HepG2 (cell line): ENCODE data around the gene GAPT. TPM values are rescaled to one million over a fixed set of nuclear protein-coding genes. Genes with fewer than 3 reads are reported as not detected.
A peak's percentile ranks its signal among the peaks of the same experiment; 100 is the strongest.

Experiments
- ASH2L ChIP-seq: fragments of 300-600, 200-600 bp; sonication (generic); IDR thresholded peaks from 2 replicates; pipeline ENCODE4 v1.7.0; 2017; ENCODE audit warnings: low read depth, mild to moderate bottlenecking, moderate library complexity, mixed read lengths, low read length; ENCODE audit not compliant: insufficient read length
- EHMT2 ChIP-seq: fragments of 200-600 bp; sonication (generic); IDR thresholded peaks from 2 replicates; pipeline ENCODE4 v1.7.0; 2017; ENCODE audit warnings: antibody characterized with exemption, low read depth, low read length, borderline replicate concordance
- GABPB1 ChIP-seq: IDR thresholded peaks from 2 replicates; pipeline ENCODE4 v1.6.1; 2016; ENCODE audit warnings: mild to moderate bottlenecking, missing genetic modification reagents, moderate library complexity, missing compliant biosample characterization
- HMG20B ChIP-seq: conservative IDR thresholded peaks from 2 replicates; pipeline ENCODE4 v1.6.1; 2016; ENCODE audit warnings: missing genetic modification reagents, missing compliant biosample characterization
- KDM6A ChIP-seq: IDR thresholded peaks from 2 replicates; pipeline ENCODE4 v1.6.1; 2016; ENCODE audit warnings: low read depth
- NCOR1 ChIP-seq: fragments of 200-600 bp; sonication (generic); IDR thresholded peaks from 2 replicates; pipeline ENCODE4 v1.7.0; 2017; ENCODE audit warnings: antibody characterized with exemption, low read length, borderline replicate concordance
- POGZ ChIP-seq: sonication (generic); formaldehyde crosslinking; IDR thresholded peaks from 2 replicates; pipeline ENCODE4 v1.4.0; 2020; ENCODE audit warnings: mild to moderate bottlenecking, missing genetic modification reagents
- POLR2A ChIP-seq, 2 experiments: IDR thresholded peaks; 2 replicates each; pipeline ENCODE4 v1.6.1; 2011; ENCODE audit warnings: low read depth in 2 of 2, low read length in 2 of 2, mild to moderate bottlenecking in 1 of 2, moderate library complexity in 1 of 2; ENCODE audit not compliant: insufficient read depth in 1 of 2
- SOX13 ChIP-seq, 3 experiments: fragments of 450-650 bp in 1 of 3; sonication (generic) in 1 of 3; formaldehyde crosslinking in 1 of 3; IDR thresholded peaks in 2 of 3; conservative IDR thresholded peaks in 1 of 3; 2 replicates each; pipeline versions ENCODE4 v1.5.0 to v1.6.1; 2016 to 2020; ENCODE audit warnings: antibody characterized with exemption in 1 of 3, mild to moderate bottlenecking in 1 of 3, missing compliant biosample characterization in 1 of 3, missing genetic modification reagents in 1 of 3, moderate library complexity in 1 of 3
- SP5 ChIP-seq: IDR thresholded peaks from 2 replicates; pipeline ENCODE4 v1.6.1; 2016; ENCODE audit warnings: low read depth, borderline replicate concordance
- TP53 ChIP-seq: sonication (generic); formaldehyde crosslinking; conservative IDR thresholded peaks from 2 replicates; pipeline ENCODE4 v1.4.0; 2020; ENCODE audit warnings: missing genetic modification reagents
- ZMYM4 ChIP-seq: sonication (generic); formaldehyde crosslinking; IDR thresholded peaks from 2 replicates; pipeline ENCODE4 v1.8.1; 2023; ENCODE audit warnings: mild to moderate bottlenecking, missing genetic modification reagents
- ZNF383 ChIP-seq: sonication (generic); formaldehyde crosslinking; IDR thresholded peaks from 2 replicates; pipeline ENCODE4 v1.4.0; 2020; ENCODE audit warnings: missing genetic modification reagents, mild to moderate bottlenecking, borderline replicate concordance
- ZNF703 ChIP-seq: sonication (generic); formaldehyde crosslinking; IDR thresholded peaks from 2 replicates; pipeline ENCODE4 v1.5.1; 2020; ENCODE audit warnings: missing genetic modification reagents, mild to moderate bottlenecking, moderate library complexity, borderline replicate concordance
- ZNF790 ChIP-seq: sonication (generic); formaldehyde crosslinking; IDR thresholded peaks from 2 replicates; pipeline ENCODE4 v1.8.0; 2022; ENCODE audit warnings: missing genetic modification reagents, mild to moderate bottlenecking, borderline replicate concordance
- polyA plus RNA-seq, 8 experiments: library from polyadenylated mRNA; depleted of rRNA in 3 of 8; stranded (reverse) in 7 of 8; unstranded in 1 of 8; fragments of >200 nt; fragmentation: Illumina TruSeq in 4 of 8; extraction: Trizol in 4 of 8; gene quantifications; 2 replicates each; pipeline versions ENCODE4 v1.2.1 to v1.2.3, GENCODE V29; 2011 to 2016; ENCODE audit warnings: low read depth in 4 of 8, missing spikeins in 1 of 8, mixed read lengths in 1 of 8; ENCODE audit not compliant: insufficient read depth in 1 of 8
- total RNA-seq, 5 experiments: library from RNA; depleted of rRNA; stranded (reverse); fragments of >200 nt; fragmentation: Illumina TruSeq; extraction: Trizol; gene quantifications; 2 replicates each; pipeline ENCODE4 v1.2.3, GENCODE V29; 2016; ENCODE audit warnings: low read depth in 1 of 5
- TF ChIP-seq, protein P1 (sequence below): sonication (generic); formaldehyde crosslinking; IDR thresholded peaks from 2 replicates; pipeline ENCODE4 v1.4.0; 2020; ENCODE audit warnings: missing genetic modification reagents
- TF ChIP-seq, protein P2 (sequence below): sonication (generic); formaldehyde crosslinking; IDR thresholded peaks from 2 replicates; pipeline ENCODE4 v1.5.0; 2020; ENCODE audit warnings: missing genetic modification reagents
- TF ChIP-seq, protein P3 (sequence below), 2 experiments: sonication (generic) in 1 of 2; formaldehyde crosslinking in 1 of 2; IDR thresholded peaks; 2 replicates each; pipeline versions ENCODE4 v1.4.0 to v1.6.1; 2016 to 2020; ENCODE audit warnings: borderline replicate concordance in 1 of 2, low read depth in 1 of 2, mild to moderate bottlenecking in 1 of 2, missing genetic modification reagents in 1 of 2
- TF ChIP-seq, protein P4 (sequence below): sonication (generic); formaldehyde crosslinking; conservative IDR thresholded peaks from 2 replicates; pipeline ENCODE4 v1.4.0; 2020; ENCODE audit warnings: mild to moderate bottlenecking, missing genetic modification reagents, moderate library complexity

GAPT gene
- total and polyA plus RNA-seq, 2 of the 13 experiments (the other 11 are each of a cell fraction or from before 2014, with no cell fraction given): not detected

DNA sequence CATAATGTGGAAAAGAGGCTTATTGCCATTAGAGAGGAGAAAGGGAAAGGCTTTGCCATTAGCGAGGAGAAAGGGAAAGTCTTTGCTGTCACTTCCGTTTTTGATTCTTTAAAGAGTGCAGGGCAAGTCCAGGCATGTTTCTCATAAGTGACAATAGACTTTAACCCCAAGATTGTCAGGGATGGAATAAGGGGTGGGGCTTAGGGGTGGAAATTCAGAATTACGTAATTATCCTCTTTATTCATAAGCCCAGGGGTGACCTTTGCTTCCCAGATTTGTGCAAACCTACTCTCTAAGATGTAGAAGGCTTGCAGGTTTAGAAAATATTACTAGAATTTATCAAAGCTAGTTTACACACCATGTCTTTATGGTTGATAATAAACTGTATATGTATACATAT lies 29.1 kb upstream of the GAPT start (continued):
- TF ChIP-seq HMG20B (CRISPR knock-in tag) (0 out of 2 replicates have a peak, but pooled peaks have one; percentile 49), POGZ (CRISPR knock-in tag) (peak; percentile 57), GABPB1 (peak; percentile 55; the same call in 1 of the 2 replicates), ASH2L (peak; percentile 71), ZMYM4 (CRISPR knock-in tag) (peak; percentile 70), ZNF383 (no peak), KDM6A (0 out of 2 replicates have a peak, but pooled peaks have one; percentile 20), TP53 (CRISPR knock-in tag) (peak; percentile 100), ZNF790 (CRISPR knock-in tag) (no peak), ZNF703 (no peak), SP5 (0 out of 2 replicates have a peak, but pooled peaks have one; percentile 30), SOX13 (IDR thresholded peaks at IDR 0.05) (no peak), SOX13 (CRISPR knock-in tag; conservative IDR thresholded peaks at IDR 0.05 in 1 of 2, IDR thresholded peaks at IDR 0.05 in 1 of 2) (peak in 1 of 2 experiments; percentile 58; a peak in 1 of 4 replicates), NCOR1 (peak; percentile 77), POLR2A (IDR thresholded peaks at IDR 0.05; ENCODE audit: insufficient read depth in 1 of 2, low read depth in 2 of 2, low read length in 2 of 2) (peak in 1 of 2 experiments; percentile 42; a peak in 1 of 4 replicates), EHMT2 (peak; percentile 30; the same call in 1 of the 2 replicates)
- TF ChIP-seq, protein P1, sequence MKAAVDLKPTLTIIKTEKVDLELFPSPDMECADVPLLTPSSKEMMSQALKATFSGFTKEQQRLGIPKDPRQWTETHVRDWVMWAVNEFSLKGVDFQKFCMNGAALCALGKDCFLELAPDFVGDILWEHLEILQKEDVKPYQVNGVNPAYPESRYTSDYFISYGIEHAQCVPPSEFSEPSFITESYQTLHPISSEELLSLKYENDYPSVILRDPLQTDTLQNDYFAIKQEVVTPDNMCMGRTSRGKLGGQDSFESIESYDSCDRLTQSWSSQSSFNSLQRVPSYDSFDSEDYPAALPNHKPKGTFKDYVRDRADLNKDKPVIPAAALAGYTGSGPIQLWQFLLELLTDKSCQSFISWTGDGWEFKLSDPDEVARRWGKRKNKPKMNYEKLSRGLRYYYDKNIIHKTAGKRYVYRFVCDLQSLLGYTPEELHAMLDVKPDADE (CRISPR knock-in tag): no peak
- TF ChIP-seq, protein P2, sequence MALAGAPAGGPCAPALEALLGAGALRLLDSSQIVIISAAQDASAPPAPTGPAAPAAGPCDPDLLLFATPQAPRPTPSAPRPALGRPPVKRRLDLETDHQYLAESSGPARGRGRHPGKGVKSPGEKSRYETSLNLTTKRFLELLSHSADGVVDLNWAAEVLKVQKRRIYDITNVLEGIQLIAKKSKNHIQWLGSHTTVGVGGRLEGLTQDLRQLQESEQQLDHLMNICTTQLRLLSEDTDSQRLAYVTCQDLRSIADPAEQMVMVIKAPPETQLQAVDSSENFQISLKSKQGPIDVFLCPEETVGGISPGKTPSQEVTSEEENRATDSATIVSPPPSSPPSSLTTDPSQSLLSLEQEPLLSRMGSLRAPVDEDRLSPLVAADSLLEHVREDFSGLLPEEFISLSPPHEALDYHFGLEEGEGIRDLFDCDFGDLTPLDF (CRISPR knock-in tag): no peak
- TF ChIP-seq, protein P3, sequence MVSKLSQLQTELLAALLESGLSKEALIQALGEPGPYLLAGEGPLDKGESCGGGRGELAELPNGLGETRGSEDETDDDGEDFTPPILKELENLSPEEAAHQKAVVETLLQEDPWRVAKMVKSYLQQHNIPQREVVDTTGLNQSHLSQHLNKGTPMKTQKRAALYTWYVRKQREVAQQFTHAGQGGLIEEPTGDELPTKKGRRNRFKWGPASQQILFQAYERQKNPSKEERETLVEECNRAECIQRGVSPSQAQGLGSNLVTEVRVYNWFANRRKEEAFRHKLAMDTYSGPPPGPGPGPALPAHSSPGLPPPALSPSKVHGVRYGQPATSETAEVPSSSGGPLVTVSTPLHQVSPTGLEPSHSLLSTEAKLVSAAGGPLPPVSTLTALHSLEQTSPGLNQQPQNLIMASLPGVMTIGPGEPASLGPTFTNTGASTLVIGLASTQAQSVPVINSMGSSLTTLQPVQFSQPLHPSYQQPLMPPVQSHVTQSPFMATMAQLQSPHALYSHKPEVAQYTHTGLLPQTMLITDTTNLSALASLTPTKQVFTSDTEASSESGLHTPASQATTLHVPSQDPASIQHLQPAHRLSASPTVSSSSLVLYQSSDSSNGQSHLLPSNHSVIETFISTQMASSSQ (IDR thresholded peaks at IDR 0.05; ENCODE audit: low read depth): no peak
- TF ChIP-seq, protein P3 (CRISPR knock-in tag; IDR thresholded peaks at IDR 0.05; ENCODE audit: borderline replicate concordance): no peak
- TF ChIP-seq, protein P4, sequence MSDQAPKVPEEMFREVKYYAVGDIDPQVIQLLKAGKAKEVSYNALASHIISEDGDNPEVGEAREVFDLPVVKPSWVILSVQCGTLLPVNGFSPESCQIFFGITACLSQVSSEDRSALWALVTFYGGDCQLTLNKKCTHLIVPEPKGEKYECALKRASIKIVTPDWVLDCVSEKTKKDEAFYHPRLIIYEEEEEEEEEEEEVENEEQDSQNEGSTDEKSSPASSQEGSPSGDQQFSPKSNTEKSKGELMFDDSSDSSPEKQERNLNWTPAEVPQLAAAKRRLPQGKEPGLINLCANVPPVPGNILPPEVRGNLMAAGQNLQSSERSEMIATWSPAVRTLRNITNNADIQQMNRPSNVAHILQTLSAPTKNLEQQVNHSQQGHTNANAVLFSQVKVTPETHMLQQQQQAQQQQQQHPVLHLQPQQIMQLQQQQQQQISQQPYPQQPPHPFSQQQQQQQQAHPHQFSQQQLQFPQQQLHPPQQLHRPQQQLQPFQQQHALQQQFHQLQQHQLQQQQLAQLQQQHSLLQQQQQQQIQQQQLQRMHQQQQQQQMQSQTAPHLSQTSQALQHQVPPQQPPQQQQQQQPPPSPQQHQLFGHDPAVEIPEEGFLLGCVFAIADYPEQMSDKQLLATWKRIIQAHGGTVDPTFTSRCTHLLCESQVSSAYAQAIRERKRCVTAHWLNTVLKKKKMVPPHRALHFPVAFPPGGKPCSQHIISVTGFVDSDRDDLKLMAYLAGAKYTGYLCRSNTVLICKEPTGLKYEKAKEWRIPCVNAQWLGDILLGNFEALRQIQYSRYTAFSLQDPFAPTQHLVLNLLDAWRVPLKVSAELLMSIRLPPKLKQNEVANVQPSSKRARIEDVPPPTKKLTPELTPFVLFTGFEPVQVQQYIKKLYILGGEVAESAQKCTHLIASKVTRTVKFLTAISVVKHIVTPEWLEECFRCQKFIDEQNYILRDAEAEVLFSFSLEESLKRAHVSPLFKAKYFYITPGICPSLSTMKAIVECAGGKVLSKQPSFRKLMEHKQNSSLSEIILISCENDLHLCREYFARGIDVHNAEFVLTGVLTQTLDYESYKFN (CRISPR knock-in tag): peak; percentile 67
